Spleen (tissue), 11 donors: ENCODE measurements around the gene SF3A1. TPM values are rescaled to one million over a fixed set of nuclear protein-coding genes. Genes with fewer than 3 reads are reported as not detected.
"Not testable (repeated sequence)": the region's sequence is repeated elsewhere in the genome, so short reads cannot be mapped to it uniquely, and the experiment has no call there.

ENCODE experiments used
- DNase-seq: peaks from one replicate; pipeline ENCODE4 v3.0.0-alpha.2; 2020
- H3K27ac ChIP-seq, 8 donors: fragments of 200-600 bp; sonication (generic) in 7 of 8; 1 replicate in 4 of 8; 2 replicates in 4 of 8; pipeline versions ENCODE4 v1.5.0 to v1.8.0; 2016 to 2021; ENCODE audit warnings: inconsistent platforms in 4 of 8, mild to moderate bottlenecking in 4 of 8, moderate library complexity in 1 of 8
- H3K27me3 ChIP-seq, 7 donors: fragments of 200-600 bp; sonication (generic) in 6 of 7; replicated peaks in 1 of 7; 1 replicate in 4 of 7; 2 replicates in 3 of 7; pipeline versions ENCODE4 v1.5.0 to v1.8.0; 2016 to 2021; ENCODE audit warnings: inconsistent platforms in 3 of 7, mild to moderate bottlenecking in 1 of 7
- H3K36me3 ChIP-seq, 6 donors: fragments of 200-600 bp; sonication (generic) in 5 of 6; 1 replicate in 4 of 6; 2 replicates in 2 of 6; pipeline versions ENCODE4 v1.5.0 to v1.8.0; 2016 to 2021; ENCODE audit warnings: inconsistent platforms in 2 of 6
- H3K4me1 ChIP-seq, 6 donors: fragments of 200-600 bp; sonication (generic) in 5 of 6; 1 replicate in 3 of 6; 2 replicates in 3 of 6; pipeline versions ENCODE4 v1.5.0 to v1.8.0; 2016 to 2021; ENCODE audit warnings: inconsistent platforms in 3 of 6
- H3K4me3 ChIP-seq, 8 donors: fragments of 200-600 bp; sonication (generic) in 7 of 8; 1 replicate in 4 of 8; 2 replicates in 4 of 8; pipeline versions ENCODE4 v1.5.0 to v1.8.0; 2016 to 2021; ENCODE audit warnings: inconsistent platforms in 4 of 8, mild to moderate bottlenecking in 4 of 8, moderate library complexity in 2 of 8
- H3K9me3 ChIP-seq, 8 donors: fragments of 200-600 bp; sonication (generic) in 7 of 8; 1 replicate in 4 of 8; 2 replicates in 4 of 8; pipeline versions ENCODE4 v1.5.0 to v1.8.0; 2016 to 2021; ENCODE audit warnings: inconsistent platforms in 4 of 8
- CTCF ChIP-seq, 11 experiments: fragments of 200-600 bp in 7 of 11; fragments of 450-650 bp in 4 of 11; sonication (generic) in 4 of 11; IDR thresholded peaks in 8 of 11; conservative IDR thresholded peaks in 3 of 11; 1 replicate in 7 of 11; 2 replicates in 4 of 11; pipeline versions ENCODE4 v1.4.0 to v1.8.0; 2016 to 2021; ENCODE audit warnings: antibody characterized with exemption in 11 of 11, inconsistent platforms in 4 of 11, mild to moderate bottlenecking in 1 of 11
- POLR2A ChIP-seq, 3 donors: fragments of 450-650 bp; IDR thresholded peaks; one replicate each; pipeline ENCODE4 v1.5.1; 2017; ENCODE audit warnings: antibody characterized with exemption in 3 of 3, mild to moderate bottlenecking in 1 of 3
- POLR2AphosphoS5 ChIP-seq, 3 donors: sonication (generic); formaldehyde crosslinking; IDR thresholded peaks; one replicate each; pipeline ENCODE4 v1.5.1; 2017; ENCODE audit warnings: antibody characterized with exemption in 3 of 3
- WGBS, 5 donors: extraction: QIAGEN DNeasy Blood & Tissue Kit in 3 of 5; methylation state at CpG; one replicate each; pipeline versions ENCODE4 v1.1.5 to v1.1.7; 2013 to 2018; 5-methylcytosine and 5-hydroxymethylcytosine counted together
- intact Hi-C: fragments of 100-400 bp; cut with DNase I; formaldehyde crosslinking; loops from one replicate; pipeline ENCODE4 v1.15.0; 2023; ENCODE audit warnings: low total_unique reads
- polyA plus RNA-seq, 3 donors: library from polyadenylated mRNA; stranded (reverse); fragments of 200-250 nt; gene quantifications; one replicate each; pipeline ENCODE4 v1.2.1, GENCODE V29; 2013
- total RNA-seq, 7 donors: library from RNA; depleted of rRNA in 3 of 7; stranded (reverse); fragments of >200 nt in 3 of 7; fragmentation: NEBNext Ultra II Directional in 4 of 7; extraction: Animal tissue kit (Norgen Biotek cat#: 25700) in 4 of 7; gene quantifications; one replicate each; pipeline versions ENCODE4 v1.1.0 to v1.2.1, GENCODE V29; 2016 to 2021
- donor health status: healthy with polysubstance abuse.
- donor health status: DM: no; HTN: no; CAD: no; lungs with moderate emphysema.
- donor health status: DM: no; HTN: no; CAD: no.
- donor health status: Bipolar disorder and iron deficiency.
- donor health status: healthy.
- donor health status: DM: no; HTN: no; CAD: no.
- donor health status: DM: yes; HTN: yes; CAD: no.

Gene SF3A1
- total and polyA plus RNA-seq, 10 donors, result 14.9 to 223 (median 175) TPM

- 60 to 82% (median 77%) methylated on average over 5 of the region's 5 CpGs for WGBS, 5 donors
- no peak for DNase-seq
- intact Hi-C loops, result no loop called here
- no peak for TF ChIP-seq CTCF (IDR thresholded peaks at IDR 0.05 in 8 of 11, conservative IDR thresholded peaks at IDR 0.05 in 3 of 11)
- no peak for TF ChIP-seq POLR2AphosphoS5 (IDR thresholded peaks at IDR 0.05)
- no peaks in the 10 kb centered on the region for H3K9me3 ChIP-seq
- H3K4me1 ChIP-seq, result peaks cover 0 to 18% (median 10%) of the 10 kb centered on the region in 6 donors
- no peak overlapping the region for H3K27ac ChIP-seq
- H3K27me3 ChIP-seq, result peaks cover 0 to 30% (median 14%) of the 10 kb centered on the region in 7 donors
- no peak overlapping the region for H3K4me3 ChIP-seq
- H3K36me3 ChIP-seq, result peaks cover 0 to 5% (median 0%) of the 10 kb centered on the region in 6 donors
Measured at GRCh38 chr22:30402028-30402765, 45.5 kb upstream of the SF3A1 start.

GRCh38 chr22:30401024-30401423 is 44.3 kb upstream of the SF3A1 start:
- Histone ChIP-seq H3K27me3 (peaks cover 0 to 41% (median 26%) of the 10 kb centered on the region in 7 donors), H3K4me1 (peaks cover 0 to 30% (median 20%) of the 10 kb centered on the region in 6 donors)
- DNase-seq, H3K36me3 ChIP-seq, H3K9me3 ChIP-seq, H3K4me3 ChIP-seq, H3K27ac ChIP-seq, intact Hi-C loops: not testable (repeated sequence)
- 91 to 99% (median 93%) methylated on average over 3 of the region's 3 CpGs for WGBS, 5 donors

GRCh38 chr22:30400159-30400558 is 43.5 kb upstream of the SF3A1 start:
- H3K36me3 ChIP-seq, result no peaks in the 10 kb centered on the region
- WGBS, 5 donors, result 33 to 81% (median 60%) methylated on average over 1 of the region's 1 CpG
- TF ChIP-seq CTCF (IDR thresholded peaks at IDR 0.05 in 8 of 11, conservative IDR thresholded peaks at IDR 0.05 in 3 of 11) (no peak), POLR2A (IDR thresholded peaks at IDR 0.05) (no peak), POLR2AphosphoS5 (IDR thresholded peaks at IDR 0.05) (no peak)
- H3K27ac ChIP-seq, result no peak overlapping the region
- peaks cover 0 to 33% (median 20%) of the 10 kb centered on the region in 6 donors for H3K4me1 ChIP-seq
- H3K27me3 ChIP-seq, result peaks cover 0 to 50% (median 32%) of the 10 kb centered on the region in 7 donors
- intact Hi-C loops, result no loop called here
- no peak overlapping the region for H3K4me3 ChIP-seq
- DNase-seq, result no peak
- H3K9me3 ChIP-seq, result no peaks in the 10 kb centered on the region

- H3K27me3 ChIP-seq, result peaks cover 0 to 54% (median 32%) of the 10 kb centered on the region in 7 donors
- intact Hi-C loops, result no loop called here
- WGBS, 5 donors, result 79 to 94% (median 88%) methylated on average over 4 to 5 of the region's 5 CpGs
Measured at GRCh38 chr22:30399718-30400117, 43.0 kb upstream of the SF3A1 start.

More at GRCh38 chr22:30399718-30400117, 43.0 kb upstream of the SF3A1 start:
- no peak overlapping the region for H3K4me3 ChIP-seq
- no peaks in the 10 kb centered on the region for H3K36me3 ChIP-seq
- H3K4me1 ChIP-seq, result peaks cover 0 to 33% (median 20%) of the 10 kb centered on the region in 6 donors
- DNase-seq, result no peak
- no peak overlapping the region for H3K27ac ChIP-seq
- no peak for TF ChIP-seq POLR2A (IDR thresholded peaks at IDR 0.05)
- no peaks in the 10 kb centered on the region for H3K9me3 ChIP-seq
